ENCODE results near the gene PPP2R5C.

Gene PPP2R5C

DNA sequence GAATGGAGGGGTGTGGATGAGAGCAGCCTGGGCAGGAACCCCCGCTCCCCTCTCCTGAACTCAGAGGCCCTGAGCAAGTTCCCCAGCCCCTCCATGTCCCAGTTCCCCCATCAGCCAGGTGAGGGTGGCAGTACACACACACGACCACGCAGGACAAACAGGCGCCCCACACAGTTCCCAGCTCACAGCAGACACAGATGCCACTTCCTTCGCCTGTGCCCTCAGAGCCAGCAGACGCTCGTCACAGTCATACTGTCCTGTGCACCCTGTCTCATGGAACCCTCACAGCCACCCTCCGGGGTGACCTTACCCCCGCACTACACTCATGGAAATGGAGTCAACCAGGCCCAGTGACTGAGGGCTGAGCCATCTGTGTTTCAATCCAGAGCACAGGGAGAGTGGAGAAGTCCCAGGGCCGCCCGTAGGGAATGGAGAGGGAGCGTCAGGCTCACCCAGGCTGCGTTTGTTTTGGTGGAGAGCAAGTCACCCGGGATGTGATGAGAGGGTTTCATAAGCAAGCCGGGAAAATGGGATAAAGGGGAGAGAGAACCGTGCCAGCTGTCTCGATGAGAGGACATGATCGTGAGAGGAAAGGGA is 155.4 kb downstream of the PPP2R5C start:
- no peak for DNase-seq (ENCODE audit: low read depth in 2 of 2)

DNA sequence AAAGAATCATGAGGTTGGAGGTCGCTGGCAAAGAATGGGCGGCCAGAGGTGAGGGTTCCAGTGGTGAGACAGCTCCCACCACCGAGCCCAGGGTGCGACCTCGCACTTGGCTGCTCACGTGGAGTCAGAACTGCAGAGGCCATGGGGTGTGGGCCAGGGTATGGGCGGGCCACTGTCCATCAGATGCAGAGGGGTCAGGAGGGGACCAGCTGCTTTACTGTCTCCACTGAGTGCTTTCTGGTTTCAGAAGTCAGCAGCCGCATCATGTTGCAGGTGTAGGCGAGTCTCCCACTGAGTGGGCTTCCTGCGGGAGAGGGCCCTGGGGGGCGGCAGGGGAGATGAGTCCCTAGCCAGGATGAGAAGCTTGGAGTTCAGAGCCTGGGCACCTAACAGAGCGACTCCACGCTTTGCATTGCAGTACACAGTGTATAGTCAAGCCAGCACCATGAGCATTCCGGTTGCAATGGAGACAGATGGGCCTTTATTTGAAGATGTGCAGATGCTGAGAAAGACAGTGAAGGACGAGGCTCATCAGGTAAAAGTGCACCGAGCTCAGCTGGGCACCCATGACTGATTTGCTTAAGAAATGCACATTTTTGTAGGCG is 156.0 kb downstream of the PPP2R5C start:
- no peak for DNase-seq (ENCODE audit: low read depth in 2 of 2)

DNA sequence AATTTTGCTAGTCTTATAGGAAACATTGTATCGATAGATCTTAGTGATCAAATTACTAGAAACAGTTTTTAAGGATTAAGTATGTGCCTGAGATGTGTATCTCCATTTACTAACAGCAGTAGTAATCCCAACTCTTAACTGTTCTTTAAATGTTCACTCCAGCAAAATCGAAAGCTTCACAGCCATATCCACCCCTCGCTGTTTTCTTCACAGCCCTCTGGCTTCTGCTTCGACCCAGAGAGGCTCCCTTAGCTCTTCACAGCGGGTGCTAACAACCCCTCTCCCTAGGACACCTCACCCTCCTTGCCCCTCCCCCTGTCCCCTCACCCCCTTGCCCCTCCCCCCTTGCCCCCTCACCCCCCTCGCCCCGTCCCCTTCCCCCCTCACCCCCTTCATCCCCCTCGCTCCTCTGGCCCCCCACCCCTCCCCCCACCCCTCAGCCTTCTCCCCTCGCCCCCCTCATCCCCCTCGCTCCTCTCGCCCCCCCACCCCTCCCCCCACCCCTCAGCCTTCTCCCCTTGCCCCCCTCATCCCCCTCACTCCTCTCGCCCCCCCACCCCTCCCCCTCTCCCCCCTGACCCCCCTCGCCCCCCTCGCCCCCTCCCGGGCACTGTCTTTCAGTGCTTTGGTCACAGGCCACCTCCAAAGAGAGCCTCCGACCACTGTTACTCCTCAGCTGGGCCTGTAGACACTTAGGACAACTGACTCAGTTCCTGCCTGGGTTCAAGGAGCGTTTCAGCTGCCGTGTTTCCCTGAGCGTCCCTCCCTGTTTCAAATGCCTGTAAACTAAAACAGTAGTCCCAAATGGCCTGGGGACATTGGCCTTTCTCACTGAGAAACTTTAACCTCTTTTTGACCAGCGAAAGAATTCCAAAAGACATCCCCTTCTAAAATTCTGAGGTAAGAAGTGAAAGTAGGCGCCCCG is 156.8 kb downstream of the PPP2R5C start:
- no peak for DNase-seq (ENCODE audit: low read depth in 2 of 2)

DNA sequence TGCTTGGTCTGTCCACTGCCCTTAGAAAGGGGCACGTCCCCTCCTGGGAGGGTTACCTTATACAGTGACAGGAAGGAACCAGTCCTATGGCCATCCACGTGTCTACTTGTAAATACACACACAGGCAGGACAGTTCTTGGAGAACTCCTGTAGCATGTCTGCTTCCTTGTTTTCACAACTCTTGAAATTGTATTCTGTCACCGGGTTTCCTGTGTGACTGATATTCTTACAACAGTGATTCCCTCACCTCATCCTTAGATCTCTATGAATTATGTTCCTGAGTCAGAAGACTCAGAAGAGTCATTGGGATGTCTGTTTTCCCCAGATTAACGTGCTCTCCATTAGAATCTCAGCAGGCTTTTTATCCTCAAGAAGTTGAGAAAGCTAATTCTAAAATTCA is 158.8 kb downstream of the PPP2R5C start:
- DNase-seq (ENCODE audit: low read depth in 2 of 2), result no peak

DNA sequence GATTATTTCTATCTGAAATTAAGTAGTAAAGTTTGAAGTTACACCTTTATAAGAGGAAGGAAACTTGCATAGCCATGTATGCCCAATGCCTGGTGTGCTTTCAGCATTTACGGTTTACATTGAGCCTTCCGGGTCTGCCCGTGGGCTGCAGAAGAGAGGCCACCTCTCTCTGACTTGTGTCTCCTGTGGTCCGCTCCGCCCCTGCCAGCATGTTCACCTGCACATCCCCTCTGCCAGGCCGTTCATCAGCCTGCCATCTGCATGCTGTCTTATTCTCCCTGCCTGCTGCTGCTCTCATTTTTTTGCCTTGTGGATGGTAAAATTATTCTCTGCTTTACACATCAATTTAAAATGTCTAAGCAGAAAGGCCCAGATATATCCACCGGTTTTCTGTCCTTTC is 161.4 kb downstream of the PPP2R5C start:
- DNase-seq (ENCODE audit: low read depth in 2 of 2), result no peak

DNA sequence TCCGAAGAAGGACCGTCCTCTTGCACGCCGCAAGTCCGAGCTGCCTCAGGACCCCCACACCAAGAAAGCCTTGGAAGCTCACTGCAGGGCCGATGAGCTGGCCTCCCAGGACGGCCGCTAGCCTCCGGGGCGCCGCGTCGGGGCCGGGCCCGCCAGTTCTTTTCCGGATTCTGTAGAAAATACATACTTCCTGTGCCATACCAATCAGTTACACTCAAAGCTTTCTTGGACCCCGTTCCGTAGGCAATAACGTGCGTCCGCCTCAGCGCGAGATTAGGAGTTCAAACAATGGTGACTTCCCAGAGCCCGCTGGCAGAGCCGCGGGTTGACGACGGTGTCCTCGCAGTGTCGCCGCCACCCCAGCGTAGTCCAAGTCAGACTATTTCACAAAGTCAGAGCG is 163.6 kb downstream of the PPP2R5C start:
- DNase-seq (ENCODE audit: low read depth in 2 of 2), result no peak

DNA sequence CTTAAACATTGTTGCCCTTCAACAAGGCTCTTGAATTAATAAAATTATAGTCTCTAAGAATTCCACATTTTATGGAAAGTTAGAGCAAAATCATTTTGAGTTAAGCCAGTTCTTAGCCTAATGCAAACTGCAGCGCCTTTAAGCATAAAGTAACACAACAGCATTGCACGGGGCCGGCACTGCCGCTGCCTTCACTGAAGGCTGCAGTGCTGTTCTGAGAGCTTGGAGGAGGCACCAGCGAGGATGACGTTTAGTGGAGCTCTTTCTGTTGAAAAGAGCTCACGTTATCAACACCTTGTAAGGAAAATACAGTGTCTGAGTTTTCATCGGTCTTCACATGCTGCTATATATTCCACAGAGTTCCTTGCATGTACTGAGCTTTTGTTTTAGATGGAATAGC is 164.6 kb downstream of the PPP2R5C start:
- no peak for DNase-seq (ENCODE audit: low read depth in 2 of 2)

DNA sequence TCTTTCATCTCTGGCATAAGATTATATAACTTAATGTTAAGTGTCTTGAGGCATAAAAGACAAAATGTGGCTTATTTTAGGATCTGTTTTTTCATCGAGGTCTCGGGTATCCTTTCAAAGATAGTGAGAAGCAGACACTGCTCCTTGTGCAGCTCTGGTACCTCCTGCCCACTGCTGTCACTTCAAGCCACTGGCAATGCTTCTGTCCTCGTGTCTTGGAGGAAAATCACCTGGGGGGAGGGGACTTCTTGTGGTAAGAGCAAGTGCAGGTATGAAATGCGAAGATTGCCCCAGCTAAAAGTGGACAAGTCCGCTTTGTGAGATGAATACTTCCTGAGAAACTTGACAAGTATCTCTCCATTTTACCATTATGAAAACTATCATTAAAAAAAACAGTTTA is 165.1 kb downstream of the PPP2R5C start:
- no peak for DNase-seq (ENCODE audit: low read depth in 2 of 2)

DNA sequence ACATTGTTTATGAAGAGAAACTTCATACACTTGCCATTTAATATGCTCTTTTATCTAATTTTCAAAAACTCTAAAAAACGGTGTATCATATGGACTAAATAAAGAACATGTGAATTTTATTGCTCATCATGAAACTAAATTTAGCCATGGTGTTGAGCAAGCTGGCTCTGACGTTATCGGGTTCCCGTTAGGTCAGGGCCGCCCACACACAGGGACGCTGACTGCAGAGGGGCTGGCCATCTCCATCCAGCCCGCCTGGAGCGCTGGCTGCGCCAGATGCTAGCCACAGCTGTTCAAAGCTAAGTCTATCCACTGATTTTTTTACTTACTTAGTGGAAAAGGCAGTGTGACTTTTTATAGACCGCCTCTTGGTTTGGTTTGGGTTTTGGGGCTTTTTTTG is 166.3 kb downstream of the PPP2R5C start:
- peak in 1 of 2 donors; percentile 22 for DNase-seq (ENCODE audit: low read depth in 2 of 2)

DNA sequence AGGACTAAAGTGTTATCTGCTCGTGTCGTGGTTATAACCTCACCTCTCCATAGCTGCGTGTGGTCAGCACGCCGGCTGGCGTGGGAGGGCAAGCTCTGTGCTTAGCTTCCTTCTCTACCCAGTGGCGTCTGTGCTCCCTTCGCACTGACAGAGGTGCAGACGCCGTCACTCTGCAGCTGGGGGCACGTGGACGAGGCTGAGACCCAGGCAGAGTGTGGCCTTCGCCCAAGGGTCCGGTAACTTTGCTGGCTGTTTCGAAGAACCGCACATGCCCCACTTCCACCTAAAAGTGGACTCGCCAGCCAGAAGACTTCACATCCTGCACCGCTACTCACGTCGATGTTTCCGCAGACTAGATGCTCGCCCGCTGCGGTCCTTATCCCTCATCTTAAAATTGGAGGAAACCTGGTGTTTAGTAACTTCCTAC is 166.9 kb downstream of the PPP2R5C start:
- DNase-seq (ENCODE audit: low read depth in 2 of 2), result no peak

DNA sequence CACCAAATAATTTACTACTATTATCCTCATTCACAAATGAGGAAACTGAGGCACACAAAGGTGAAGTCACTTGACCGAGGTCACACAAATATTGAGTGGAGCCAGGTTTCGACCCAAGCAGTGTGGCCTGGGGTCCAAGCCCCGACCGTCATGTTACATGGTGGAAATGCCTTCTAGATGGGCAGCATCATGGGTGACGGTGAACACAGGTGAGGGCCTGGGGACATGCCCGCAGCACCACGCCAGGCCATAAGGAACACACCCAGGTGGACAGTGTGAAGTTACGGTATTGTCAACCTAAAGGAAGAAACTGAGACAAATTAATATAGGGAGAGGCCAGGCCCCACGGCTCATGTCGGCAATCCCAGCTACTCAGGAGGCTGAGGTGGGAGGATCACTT is 167.6 kb downstream of the PPP2R5C start:
- no peak for DNase-seq (ENCODE audit: low read depth in 2 of 2)

DNA sequence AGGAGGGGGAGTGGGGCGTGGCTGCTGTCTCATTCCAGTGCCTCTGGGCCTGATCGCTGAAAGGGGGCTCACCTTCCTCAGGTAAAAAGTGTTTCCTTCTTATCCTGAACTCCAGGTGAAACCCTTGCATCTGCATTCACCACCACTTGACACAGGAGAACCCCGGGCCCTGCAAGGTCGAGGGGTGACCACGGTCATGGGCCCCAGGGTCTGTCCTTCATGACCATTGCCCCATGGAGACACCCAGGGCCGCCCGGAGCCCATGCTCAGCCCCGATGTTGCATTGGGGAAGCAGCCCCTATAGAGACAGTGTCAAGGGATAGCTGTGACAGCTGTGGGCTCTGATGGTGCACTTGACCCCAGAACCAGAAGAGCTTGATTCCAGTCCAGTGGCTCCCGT is 168.4 kb downstream of the PPP2R5C start:
- DNase-seq (ENCODE audit: low read depth in 2 of 2), result no peak

DNA sequence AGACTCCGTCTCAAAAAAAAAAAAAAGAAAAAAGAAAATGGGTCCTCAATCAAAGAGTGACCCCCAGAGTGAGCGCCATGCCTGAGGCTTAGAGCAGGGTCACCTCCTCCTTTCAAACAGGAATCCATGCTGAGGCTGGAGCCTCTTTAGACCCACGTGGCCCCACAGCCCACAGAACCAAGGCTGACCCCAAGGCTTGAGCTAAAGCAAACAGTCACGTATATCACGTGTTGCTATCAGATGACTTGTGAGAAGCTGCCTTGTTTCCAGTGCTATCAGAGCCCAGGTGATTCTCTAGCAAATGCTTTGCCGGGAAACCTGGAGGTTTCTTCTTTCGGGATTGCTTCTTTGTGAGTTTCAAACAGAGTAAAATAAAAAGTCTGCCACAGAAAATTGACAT is 171.2 kb downstream of the PPP2R5C start:
- DNase-seq (ENCODE audit: low read depth in 2 of 2), result no peak

DNA sequence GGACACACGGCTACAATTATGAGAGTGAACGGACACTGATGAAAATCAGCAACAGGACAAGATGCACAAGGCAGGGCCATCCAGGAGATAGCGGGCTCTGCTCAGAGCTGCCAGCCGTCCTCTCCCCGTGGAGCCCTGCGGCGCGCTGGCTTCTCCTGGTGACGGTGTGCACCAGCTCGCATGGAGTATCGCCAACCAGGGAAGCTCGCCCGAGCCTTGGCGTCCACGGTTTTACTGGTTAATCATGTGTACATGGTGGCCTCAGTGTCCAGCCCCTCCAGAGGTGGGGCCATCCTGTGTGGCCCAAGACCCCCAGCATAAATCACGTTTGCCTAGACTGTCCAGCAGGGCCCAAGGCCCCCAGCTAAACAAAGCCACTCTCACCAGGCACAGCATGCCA is 171.7 kb downstream of the PPP2R5C start:
- no peak for DNase-seq (ENCODE audit: low read depth in 2 of 2)

DNA sequence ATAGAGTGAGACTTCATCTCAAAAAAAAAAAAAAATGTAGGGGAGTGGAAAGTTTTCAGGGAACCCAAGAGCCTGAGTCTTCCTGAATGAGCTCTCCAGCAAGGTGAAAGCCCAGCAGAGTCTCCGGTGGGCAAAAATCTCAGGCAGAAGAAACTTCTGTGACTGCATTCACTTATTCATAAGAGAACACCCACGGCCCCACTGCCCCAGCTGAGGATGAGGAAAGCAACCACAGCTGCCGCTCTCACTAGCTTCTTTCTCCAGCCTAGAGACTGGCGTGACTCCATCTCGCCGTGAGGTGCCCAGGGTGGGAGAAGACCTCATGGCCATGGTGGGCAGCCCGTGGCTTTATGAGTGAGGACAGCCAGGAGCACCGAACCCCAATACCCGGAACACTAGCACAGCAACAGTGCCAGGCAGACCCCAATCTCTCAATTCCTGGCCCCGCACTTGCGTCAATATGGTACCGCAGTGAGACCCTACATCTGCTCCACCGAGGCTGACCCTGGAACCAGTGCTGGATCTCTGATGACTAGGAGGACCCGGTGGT is 173.2 kb downstream of the PPP2R5C start:
- DNase-seq (ENCODE audit: low read depth in 2 of 2), result no peak

DNA sequence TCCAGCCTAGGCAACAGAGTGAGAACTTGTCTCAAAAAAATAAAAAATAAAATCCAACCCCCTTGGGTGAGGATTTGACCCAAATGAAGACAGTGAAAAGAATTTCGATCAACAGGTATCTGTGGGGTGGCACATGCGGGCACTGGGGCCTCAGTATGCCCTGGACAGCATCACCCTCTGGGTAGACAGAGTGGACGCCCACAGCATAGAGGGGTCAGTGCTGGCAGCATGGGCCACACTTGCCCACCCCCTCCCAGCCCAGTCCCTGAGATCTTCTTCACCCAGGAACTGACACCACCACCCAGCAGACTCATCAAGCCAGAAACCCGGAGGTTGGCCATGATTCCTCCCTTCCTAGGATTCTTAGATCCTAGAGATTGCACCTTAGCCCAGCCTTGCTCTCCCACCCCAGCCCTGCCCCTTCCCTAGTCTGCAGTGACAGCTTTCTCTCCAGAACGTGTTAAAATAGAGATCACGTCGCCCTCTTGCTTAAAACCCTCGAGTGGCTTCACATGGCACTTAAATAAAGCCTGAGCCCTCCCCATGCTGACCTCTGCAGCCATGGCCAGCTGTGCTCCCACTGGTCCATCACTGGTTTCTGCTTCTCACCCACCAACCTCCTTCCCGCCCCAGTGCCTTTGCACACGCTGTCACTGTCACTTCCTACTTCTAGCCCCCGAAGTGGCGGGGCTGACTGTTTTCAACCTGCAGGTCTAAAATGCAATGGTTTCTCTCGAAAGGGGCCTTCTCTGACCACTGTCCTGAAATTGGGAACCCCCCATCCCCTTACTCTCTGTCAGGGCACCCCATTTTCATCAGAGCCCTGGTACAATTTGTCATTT is 176.6 kb downstream of the PPP2R5C start:
- no peak for DNase-seq (ENCODE audit: low read depth in 2 of 2)

DNA sequence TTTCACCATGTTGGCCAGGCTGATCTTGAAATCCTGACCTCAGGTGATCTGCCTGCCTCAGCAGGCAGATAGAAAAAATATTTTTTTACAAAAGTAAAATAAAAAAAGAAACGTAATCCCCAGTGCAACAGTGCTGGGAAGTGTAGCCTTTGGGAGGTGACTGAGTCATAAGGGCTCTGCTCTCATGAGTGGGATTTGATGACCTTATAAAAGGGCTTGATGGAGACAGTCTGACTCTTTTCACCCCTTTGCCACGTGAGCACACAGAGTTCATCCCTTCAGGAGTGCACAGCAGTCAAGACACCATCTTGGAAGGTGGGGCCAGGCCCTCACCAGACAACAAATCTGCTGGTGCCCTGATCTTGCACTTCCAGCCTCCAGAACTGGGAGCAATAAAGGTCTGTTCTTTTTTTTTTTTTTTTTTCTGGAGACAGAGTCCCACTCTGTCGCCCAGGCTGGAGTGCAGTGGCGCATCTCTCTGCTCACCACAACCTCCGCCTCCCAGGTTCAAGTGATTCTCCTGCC is 178.2 kb downstream of the PPP2R5C start:
- DNase-seq (ENCODE audit: low read depth in 2 of 2), result no peak

DNA sequence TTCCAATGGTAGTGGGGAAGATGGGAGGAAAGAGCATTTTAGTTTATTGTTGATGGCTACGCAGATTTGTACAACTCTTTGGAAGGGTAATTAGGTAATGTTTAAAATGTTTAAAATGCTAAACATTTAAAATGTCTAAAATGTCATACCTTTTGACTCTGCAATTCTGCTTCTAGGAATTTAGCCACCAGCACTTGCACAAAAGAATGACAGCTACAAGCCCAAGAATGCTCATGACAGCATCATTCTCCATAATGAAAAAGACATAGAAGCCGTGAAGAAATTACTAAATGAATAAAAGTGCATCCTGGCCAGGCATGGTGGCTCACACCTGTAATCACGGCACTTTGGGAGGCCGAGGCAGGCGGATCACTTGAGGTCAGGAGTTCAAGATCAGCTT is 182.9 kb downstream of the PPP2R5C start:
- DNase-seq (ENCODE audit: low read depth in 2 of 2), result no peak

DNA sequence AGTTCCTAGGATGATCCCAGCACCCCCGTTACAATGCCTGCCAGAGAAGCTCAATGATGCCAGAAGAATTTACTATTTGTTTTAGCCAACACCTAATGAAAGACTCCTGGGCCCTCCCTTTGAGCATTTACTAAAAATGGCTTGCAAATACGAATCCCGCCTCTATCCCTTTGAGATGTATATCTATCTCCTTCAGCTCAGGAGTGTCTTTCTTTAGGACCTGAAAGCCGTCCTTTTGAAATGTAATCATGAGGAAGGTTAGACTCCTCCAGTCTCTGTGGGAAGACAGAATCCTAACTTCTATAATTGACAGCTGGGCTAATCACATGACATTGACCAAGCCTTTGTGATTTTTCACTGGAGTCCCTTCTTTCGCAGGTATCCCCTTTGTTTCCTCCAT is 183.7 kb downstream of the PPP2R5C start:
- no peak for DNase-seq (ENCODE audit: low read depth in 2 of 2)

DNA sequence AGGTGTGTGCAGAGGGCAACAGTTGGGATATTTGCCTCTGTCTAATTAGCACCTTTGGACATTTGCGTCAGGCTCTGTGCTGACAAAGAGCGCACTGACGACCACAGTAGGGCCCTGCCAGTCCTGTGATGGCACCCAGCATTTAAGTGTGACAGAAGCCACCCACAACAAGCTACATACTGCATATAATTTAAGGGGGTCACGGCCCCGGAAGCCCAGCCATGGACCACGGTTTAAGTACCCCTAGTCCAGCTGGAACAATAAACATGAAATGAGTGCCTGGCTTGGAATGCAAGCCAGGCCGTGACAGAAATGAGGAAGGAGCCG is 186.0 kb downstream of the PPP2R5C start:
- DNase-seq (ENCODE audit: low read depth in 2 of 2), result no peak

DNA sequence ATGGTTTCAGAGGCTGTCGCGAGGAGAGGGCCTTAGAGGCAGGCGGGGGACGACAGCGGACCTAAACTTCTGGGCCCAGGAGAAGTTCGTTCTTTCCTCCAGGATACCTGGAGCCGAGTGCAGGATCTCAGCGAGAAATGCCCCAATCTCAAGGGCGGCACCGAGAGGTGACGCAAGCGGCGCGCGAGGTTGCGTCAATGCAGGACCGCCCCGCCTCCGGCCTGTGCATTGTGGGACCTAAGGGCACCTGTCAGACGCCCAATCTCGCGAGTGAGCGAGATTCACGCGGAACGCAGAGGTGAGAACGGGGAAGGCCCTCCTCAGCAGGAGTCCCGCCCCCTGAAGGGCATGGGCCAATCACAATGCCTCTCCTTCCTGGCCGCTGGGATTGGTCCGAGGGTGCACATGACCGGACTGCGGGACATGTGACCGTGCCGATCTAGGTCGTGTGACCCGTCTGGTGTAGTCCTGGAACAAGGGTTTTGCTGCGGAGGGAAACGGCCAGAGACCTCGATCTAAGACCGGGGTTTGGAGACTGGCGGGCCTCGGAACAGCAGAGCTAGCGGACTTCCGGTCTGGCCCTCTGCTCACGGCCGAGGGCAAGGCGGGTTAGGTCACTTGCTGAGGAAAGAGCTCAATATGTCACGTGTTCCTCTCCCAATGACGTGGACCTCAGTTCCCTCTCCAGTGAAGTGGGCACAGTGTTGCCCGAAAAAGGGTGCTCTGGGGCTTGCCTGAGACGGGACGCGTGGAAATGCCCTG is 186.6 kb downstream of the PPP2R5C start:
- peak; percentile 100 for DNase-seq (ENCODE audit: low read depth in 2 of 2)
